GM12878 (cell line): ENCODE data around the gene ITGA11. TPM values are rescaled to one million over a fixed set of nuclear protein-coding genes. Genes with fewer than 3 reads are reported as not detected.

Source experiments
- ATAC-seq: fragments of 200-7000 bp; cut with Tn5 transposase; 3 replicates; pipeline ENCODE4 v1.9.1; 2020; ENCODE audit warnings: mild to moderate bottlenecking, moderate library complexity
- BruUV-seq: library from RNA; stranded (reverse); fragments of 400-500 nt; replicated peaks from 2 replicates; lab custom pipeline; 2021; lab: Mats Ljungman, UMichigan
- CTCF ChIA-PET: fragments of 300-600 bp; sonication (Branson Sonifier 250); formaldehyde crosslinking; extraction: SDS; loops from one replicate; lab custom pipeline; 2021; ENCODE audit warnings: inconsistent platforms; lab: Yijun Ruan, JAX
- POLR2A ChIA-PET: fragments of 350-600 bp; formaldehyde crosslinking; extraction: SDS; loops from one replicate; lab custom pipeline; 2021; ENCODE audit warnings: inconsistent platforms; lab: Charles Lee
- RAD21 ChIA-PET: fragments of 300-600 bp; sonication (Branson Sonifier 250); formaldehyde crosslinking; loops from one replicate; lab custom pipeline; 2023; ENCODE audit warnings: antibody characterized with exemption; ENCODE audit not compliant: unreplicated experiment; lab: Charles Lee
- SMC1A ChIA-PET: fragments of 300-600 bp; sonication (Branson Sonifier 250); formaldehyde crosslinking; loops from one replicate; lab custom pipeline; 2023; ENCODE audit not compliant: unreplicated experiment, uncharacterized antibody; lab: Charles Lee
- DNase-seq: peaks from one replicate; pipeline ENCODE4 v3.0.0-alpha.2; 2011; ENCODE audit warnings: low read depth, low spot score
- FAIRE-seq: peaks from 3 replicates; lab custom pipeline; 2011; peaks lifted over from hg19 to GRCh38; lab: Jason Lieb, UNC
- H2AFZ ChIP-seq: 2 replicates; pipeline ENCODE4 v1.6.0; 2011; ENCODE audit warnings: low read depth, low read length, control low read depth; ENCODE audit not compliant: control insufficient read depth
- H3K27ac ChIP-seq: 2 replicates; pipeline ENCODE4 v1.5.1; 2011; ENCODE audit warnings: control low read depth; ENCODE audit not compliant: control insufficient read depth, insufficient read depth
- H3K27me3 ChIP-seq, 2 experiments: replicated peaks in 1 of 2; 2 replicates each; pipeline versions ENCODE4 v1.6.0 to v1.6.1; 2011; ENCODE audit warnings: low read length in 1 of 2; ENCODE audit not compliant: control insufficient read depth in 2 of 2, insufficient read depth in 2 of 2
- H3K36me3 ChIP-seq, 2 experiments: 2 replicates each; pipeline ENCODE4 v1.5.1; 2011; ENCODE audit warnings: low read length in 1 of 2; ENCODE audit not compliant: control insufficient read depth in 2 of 2, insufficient read depth in 2 of 2
- H3K4me1 ChIP-seq: 2 replicates; pipeline ENCODE4 v1.6.1; 2011; ENCODE audit warnings: mild to moderate bottlenecking, low read length, moderate library complexity, mixed read lengths; ENCODE audit not compliant: control insufficient read depth, insufficient read depth
- H3K4me2 ChIP-seq: 2 replicates; pipeline ENCODE4 v1.6.0; 2011; ENCODE audit warnings: control low read depth; ENCODE audit not compliant: control insufficient read depth, insufficient read depth
- H3K4me3 ChIP-seq: fragments of 200-600 bp; sonication (generic); 2 replicates; pipeline ENCODE4 v1.5.1; 2016
- H3K79me2 ChIP-seq: 2 replicates; pipeline ENCODE4 v1.6.0; 2011; ENCODE audit warnings: low read length; ENCODE audit not compliant: control insufficient read depth, insufficient read depth
- H3K9ac ChIP-seq: 2 replicates; pipeline ENCODE4 v1.8.0; 2011; ENCODE audit warnings: low read length, control low read depth, mixed read lengths; ENCODE audit not compliant: control insufficient read depth, insufficient read depth
- H3K9me3 ChIP-seq: replicated peaks from 3 replicates; pipeline ENCODE4 v1.5.1; 2011; ENCODE audit warnings: mild to moderate bottlenecking, low read length; ENCODE audit not compliant: control insufficient read depth, insufficient read depth
- H4K20me1 ChIP-seq: 2 replicates; pipeline ENCODE4 v1.6.0; 2011; ENCODE audit not compliant: control insufficient read depth, insufficient read depth
- CHD4 ChIP-seq: fragments of 200-600 bp; sonication (generic); IDR thresholded peaks from 2 replicates; pipeline ENCODE4 v1.6.1; 2016; ENCODE audit warnings: mild to moderate bottlenecking
- CTCF ChIP-seq, 3 experiments: IDR thresholded peaks in 2 of 3; conservative IDR thresholded peaks in 1 of 3; 2 replicates each; pipeline ENCODE4 v1.5.1; 2011; ENCODE audit warnings: low read depth in 3 of 3, low read length in 3 of 3, mild to moderate bottlenecking in 3 of 3, control low read depth in 2 of 3, moderate library complexity in 2 of 3, inconsistent platforms in 1 of 3, mixed read lengths in 1 of 3; ENCODE audit not compliant: control insufficient read depth in 2 of 3, insufficient read depth in 1 of 3; ENCODE audit errors: extremely low read depth in 1 of 3
- EGR1 ChIP-seq, 2 experiments: IDR thresholded peaks; 1 replicate in 1 of 2; 2 replicates in 1 of 2; pipeline ENCODE4 v1.6.1; 2011 to 2012; ENCODE audit warnings: low read depth in 2 of 2, low read length in 2 of 2, borderline replicate concordance in 1 of 2, mild to moderate bottlenecking in 1 of 2, moderate library complexity in 1 of 2
- ELK1 ChIP-seq: IDR thresholded peaks from 2 replicates; pipeline ENCODE4 v1.6.1; 2012; ENCODE audit warnings: low read depth, low read length, improper control_type of control experiment
- IRF4 ChIP-seq: IDR thresholded peaks from 2 replicates; pipeline ENCODE4 v1.6.1; 2011; ENCODE audit warnings: low read depth, low read length
- JUND ChIP-seq: IDR thresholded peaks from 2 replicates; pipeline ENCODE4 v1.6.1; 2012; ENCODE audit warnings: low read depth, mild to moderate bottlenecking, low read length, improper control_type of control experiment, moderate library complexity
- POLR2A ChIP-seq: IDR thresholded peaks from 2 replicates; pipeline ENCODE4 v1.6.1; 2011; ENCODE audit warnings: low read depth, mild to moderate bottlenecking, low read length
- RCOR1 ChIP-seq: conservative IDR thresholded peaks from 2 replicates; pipeline ENCODE4 v1.6.1; 2012; ENCODE audit warnings: low read depth, low read length, improper control_type of control experiment
- REST ChIP-seq: IDR thresholded peaks from 2 replicates; pipeline ENCODE4 v1.6.1; 2012; ENCODE audit warnings: mild to moderate bottlenecking, low read depth, low read length
- SUPT20H ChIP-seq: IDR thresholded peaks from 2 replicates; pipeline ENCODE4 v1.6.1; 2011; ENCODE audit warnings: low read depth, mild to moderate bottlenecking, low read length, moderate library complexity, borderline replicate concordance; ENCODE audit not compliant: control insufficient read depth
- TBL1XR1 ChIP-seq: IDR thresholded peaks from 2 replicates; pipeline ENCODE4 v1.6.1; 2012; ENCODE audit warnings: low read depth, low read length, improper control_type of control experiment
- TCF7 ChIP-seq: IDR thresholded peaks from 2 replicates; pipeline ENCODE4 v1.6.1; 2014; ENCODE audit warnings: antibody characterized with exemption, borderline replicate concordance
- USF2 ChIP-seq: IDR thresholded peaks from 2 replicates; pipeline ENCODE4 v1.6.1; 2011; ENCODE audit warnings: low read depth, low read length, improper control_type of control experiment, borderline replicate concordance
- WRNIP1 ChIP-seq: IDR thresholded peaks from 2 replicates; pipeline ENCODE4 v1.6.1; 2011; ENCODE audit warnings: low read depth, low read length, improper control_type of control experiment, borderline replicate concordance
- ZNF217 ChIP-seq: fragments of 450-650 bp; IDR thresholded peaks from 2 replicates; pipeline ENCODE4 v1.6.1; 2017; ENCODE audit warnings: antibody characterized with exemption, mild to moderate bottlenecking
- ZNF24 ChIP-seq: fragments of 450-650 bp; IDR thresholded peaks from 2 replicates; pipeline ENCODE4 v1.6.1; 2017; ENCODE audit warnings: antibody characterized with exemption, mild to moderate bottlenecking
- WGBS: methylation state at CpG from one replicate; pipeline ENCODE4 v1.1.6; 2016; ENCODE audit warnings: low lambda C conversion rate; ENCODE audit not compliant: insufficient replicate concordance, insufficient coverage; ENCODE audit errors: missing lambda C conversion rate; 5-methylcytosine and 5-hydroxymethylcytosine counted together
- in situ Hi-C: fragments of 300-500 bp; cut with MboI; formaldehyde crosslinking; loops from 9 replicates; pipeline ENCODE4 v1.14.3; 2018; ENCODE audit warnings: mixed read lengths
- intact Hi-C: fragments of 100-400 bp; cut with micrococcal nuclease; formaldehyde crosslinking; loops from one replicate; pipeline ENCODE4 v1.14.2; 2022; ENCODE audit not compliant: unreplicated experiment
- polyA plus RNA-seq, 11 experiments: library from polyadenylated mRNA; depleted of rRNA in 4 of 11; unstranded in 6 of 11; stranded (reverse) in 5 of 11; fragments of >200 nt; fragmentation: Nextera tagmentation in 4 of 11; fragmentation: Illumina TruSeq in 1 of 11; extraction: Ambion mirVana in 4 of 11; extraction: Trizol in 1 of 11; gene quantifications; 1 replicate in 1 of 11; 2 replicates in 10 of 11; pipeline versions ENCODE4 v1.2.1 to v1.2.3, GENCODE V29; 2011 to 2016; ENCODE audit warnings: inconsistent platforms in 2 of 11, missing spikeins in 2 of 11, low read depth in 1 of 11
- total RNA-seq, 4 experiments: library from RNA; depleted of rRNA in 3 of 4; stranded (reverse); fragments of >200 nt in 3 of 4; fragmentation: Illumina TruSeq in 1 of 4; extraction: Trizol in 1 of 4; gene quantifications; 2 replicates each; pipeline versions ENCODE4 v1.2.1 to v1.2.3, GENCODE V29; 2013 to 2021

Gene ITGA11
- total and polyA plus RNA-seq, 10 of the 15 experiments (the other 5 are each of a cell fraction or from before 2014, with no cell fraction given) = under 0.01 to 0.36 (median 0.13) TPM; not detected in 1

GRCh38 chr15:68417051-68417450, 14.9 kb downstream of the ITGA11 start:
- in situ Hi-C loops = no loop called here
- Histone ChIP-seq H3K36me3 (no peaks in the 10 kb centered on the region), H3K4me1 (no peaks in the 10 kb centered on the region), H3K27me3 (no peaks in the 10 kb centered on the region; a peak in 1 of 4 replicates), H4K20me1 (no peaks in the 10 kb centered on the region), H3K9me3 (no peaks in the 10 kb centered on the region), H3K27ac (no peak overlapping the region), H3K9ac (no peak overlapping the region), H3K79me2 (no peaks in the 10 kb centered on the region), H2AFZ (no peak overlapping the region), H3K4me3 (no peak overlapping the region), H3K4me2 (no peak overlapping the region)
- RAD21 ChIA-PET = no interaction called here
- intact Hi-C loops = no loop called here
- POLR2A ChIA-PET = no interaction called here
- CTCF ChIA-PET = no interaction called here
- SMC1A ChIA-PET = no interaction called here
- ATAC-seq (no peak), FAIRE-seq (no peak), DNase-seq (no peak)
- WGBS = 47% methylated on average over 3 of the region's 3 CpGs
- TF ChIP-seq ZNF217 = no peak
- TF ChIP-seq REST = no peak
- TF ChIP-seq TCF7 = no peak
- TF ChIP-seq JUND = no peak
- TF ChIP-seq CHD4 = no peak
- no peak for TF ChIP-seq CTCF (IDR thresholded peaks at IDR 0.05 in 2 of 3, conservative IDR thresholded peaks at IDR 0.05 in 1 of 3; ENCODE audit: control insufficient read depth in 2 of 3, extremely low read depth in 1 of 3, insufficient read depth in 1 of 3, low read depth in 3 of 3, low read length in 3 of 3)
- TF ChIP-seq WRNIP1 = no peak
- no peak for TF ChIP-seq USF2
- no peak for TF ChIP-seq POLR2A
- TF ChIP-seq ZNF24 = no peak
- TF ChIP-seq RCOR1 = no peak
- TF ChIP-seq SUPT20H = no peak
- TF ChIP-seq IRF4 = no peak
- no peak for TF ChIP-seq TBL1XR1
- no peak for TF ChIP-seq EGR1 (IDR thresholded peaks at IDR 0.05; ENCODE audit: borderline replicate concordance in 1 of 2, low read depth in 2 of 2, low read length in 2 of 2)
- TF ChIP-seq ELK1 = no peak
- BruUV-seq = no TSS peak
